GM12878 (cell line): ENCODE results near the gene ANO9. TPM values are rescaled to one million over a fixed set of nuclear protein-coding genes. Genes with fewer than 3 reads are reported as not detected.

Experiments used
- ATAC-seq: fragments of 200-7000 bp; cut with Tn5 transposase; 3 replicates; pipeline ENCODE4 v1.9.1; 2020; ENCODE audit warnings: mild to moderate bottlenecking, moderate library complexity
- BruUV-seq: library from RNA; stranded (reverse); fragments of 400-500 nt; replicated peaks from 2 replicates; lab custom pipeline; 2021; lab: Mats Ljungman, UMichigan
- CTCF ChIA-PET: fragments of 300-600 bp; sonication (Branson Sonifier 250); formaldehyde crosslinking; extraction: SDS; loops from one replicate; lab custom pipeline; 2021; ENCODE audit warnings: inconsistent platforms; lab: Yijun Ruan, JAX
- POLR2A ChIA-PET: fragments of 350-600 bp; formaldehyde crosslinking; extraction: SDS; loops from one replicate; lab custom pipeline; 2021; ENCODE audit warnings: inconsistent platforms; lab: Charles Lee
- RAD21 ChIA-PET: fragments of 300-600 bp; sonication (Branson Sonifier 250); formaldehyde crosslinking; loops from one replicate; lab custom pipeline; 2023; ENCODE audit warnings: antibody characterized with exemption; ENCODE audit not compliant: unreplicated experiment; lab: Charles Lee
- SMC1A ChIA-PET: fragments of 300-600 bp; sonication (Branson Sonifier 250); formaldehyde crosslinking; loops from one replicate; lab custom pipeline; 2023; ENCODE audit not compliant: unreplicated experiment, uncharacterized antibody; lab: Charles Lee
- DNase-seq: peaks from one replicate; pipeline ENCODE4 v3.0.0-alpha.2; 2011; ENCODE audit warnings: low read depth, low spot score
- FAIRE-seq: peaks from 3 replicates; lab custom pipeline; 2011; peaks lifted over from hg19 to GRCh38; lab: Jason Lieb, UNC
- H2AFZ ChIP-seq: 2 replicates; pipeline ENCODE4 v1.6.0; 2011; ENCODE audit warnings: low read depth, low read length, control low read depth; ENCODE audit not compliant: control insufficient read depth
- H3K27ac ChIP-seq: 2 replicates; pipeline ENCODE4 v1.5.1; 2011; ENCODE audit warnings: control low read depth; ENCODE audit not compliant: control insufficient read depth, insufficient read depth
- H3K27me3 ChIP-seq, 2 experiments: replicated peaks in 1 of 2; 2 replicates each; pipeline versions ENCODE4 v1.6.0 to v1.6.1; 2011; ENCODE audit warnings: low read length in 1 of 2; ENCODE audit not compliant: control insufficient read depth in 2 of 2, insufficient read depth in 2 of 2
- H3K36me3 ChIP-seq, 2 experiments: 2 replicates each; pipeline ENCODE4 v1.5.1; 2011; ENCODE audit warnings: low read length in 1 of 2; ENCODE audit not compliant: control insufficient read depth in 2 of 2, insufficient read depth in 2 of 2
- H3K4me1 ChIP-seq: 2 replicates; pipeline ENCODE4 v1.6.1; 2011; ENCODE audit warnings: mild to moderate bottlenecking, low read length, moderate library complexity, mixed read lengths; ENCODE audit not compliant: control insufficient read depth, insufficient read depth
- H3K4me2 ChIP-seq: 2 replicates; pipeline ENCODE4 v1.6.0; 2011; ENCODE audit warnings: control low read depth; ENCODE audit not compliant: control insufficient read depth, insufficient read depth
- H3K4me3 ChIP-seq: fragments of 200-600 bp; sonication (generic); 2 replicates; pipeline ENCODE4 v1.5.1; 2016
- H3K79me2 ChIP-seq: 2 replicates; pipeline ENCODE4 v1.6.0; 2011; ENCODE audit warnings: low read length; ENCODE audit not compliant: control insufficient read depth, insufficient read depth
- H3K9ac ChIP-seq: 2 replicates; pipeline ENCODE4 v1.8.0; 2011; ENCODE audit warnings: low read length, control low read depth, mixed read lengths; ENCODE audit not compliant: control insufficient read depth, insufficient read depth
- H3K9me3 ChIP-seq: replicated peaks from 3 replicates; pipeline ENCODE4 v1.5.1; 2011; ENCODE audit warnings: mild to moderate bottlenecking, low read length; ENCODE audit not compliant: control insufficient read depth, insufficient read depth
- H4K20me1 ChIP-seq: 2 replicates; pipeline ENCODE4 v1.6.0; 2011; ENCODE audit not compliant: control insufficient read depth, insufficient read depth
- CEBPB ChIP-seq, 2 experiments: fragments of 150-350 bp in 1 of 2; IDR thresholded peaks; 2 replicates each; pipeline ENCODE4 v1.6.1; 2012 to 2014; ENCODE audit warnings: low read depth in 2 of 2, low read length in 2 of 2, borderline replicate concordance in 1 of 2, inconsistent platforms in 1 of 2
- CTCF ChIP-seq, 3 experiments: IDR thresholded peaks in 2 of 3; conservative IDR thresholded peaks in 1 of 3; 2 replicates each; pipeline ENCODE4 v1.5.1; 2011; ENCODE audit warnings: low read depth in 3 of 3, low read length in 3 of 3, mild to moderate bottlenecking in 3 of 3, control low read depth in 2 of 3, moderate library complexity in 2 of 3, inconsistent platforms in 1 of 3, mixed read lengths in 1 of 3; ENCODE audit not compliant: control insufficient read depth in 2 of 3, insufficient read depth in 1 of 3; ENCODE audit errors: extremely low read depth in 1 of 3
- KAT2A ChIP-seq: conservative IDR thresholded peaks from 2 replicates; pipeline ENCODE4 v1.6.1; 2011; ENCODE audit warnings: low read depth, low read length; ENCODE audit not compliant: control insufficient read depth
- MEF2A ChIP-seq: IDR thresholded peaks from 2 replicates; pipeline ENCODE4 v1.6.1; 2011; ENCODE audit warnings: low read depth, mild to moderate bottlenecking, low read length, moderate library complexity; ENCODE audit not compliant: insufficient read depth
- SKIL ChIP-seq: fragments of 450-650 bp; IDR thresholded peaks from 2 replicates; pipeline ENCODE4 v1.6.1; 2017; ENCODE audit warnings: mild to moderate bottlenecking, low read depth, inconsistent platforms; ENCODE audit not compliant: poor library complexity, severe bottlenecking
- SREBF1 ChIP-seq: IDR thresholded peaks from 2 replicates; pipeline ENCODE4 v1.6.1; 2012; ENCODE audit warnings: mild to moderate bottlenecking, low read length
- ZBTB33 ChIP-seq: fragments of 450-650 bp; IDR thresholded peaks from 2 replicates; pipeline ENCODE4 v1.6.1; 2017; ENCODE audit warnings: mild to moderate bottlenecking
- WGBS: methylation state at CpG from one replicate; pipeline ENCODE4 v1.1.6; 2016; ENCODE audit warnings: low lambda C conversion rate; ENCODE audit not compliant: insufficient replicate concordance, insufficient coverage; ENCODE audit errors: missing lambda C conversion rate; 5-methylcytosine and 5-hydroxymethylcytosine counted together
- in situ Hi-C: fragments of 300-500 bp; cut with MboI; formaldehyde crosslinking; loops from 9 replicates; pipeline ENCODE4 v1.14.3; 2018; ENCODE audit warnings: mixed read lengths
- intact Hi-C: fragments of 100-400 bp; cut with micrococcal nuclease; formaldehyde crosslinking; loops from one replicate; pipeline ENCODE4 v1.14.2; 2022; ENCODE audit not compliant: unreplicated experiment
- polyA plus RNA-seq, 11 experiments: library from polyadenylated mRNA; depleted of rRNA in 4 of 11; unstranded in 6 of 11; stranded (reverse) in 5 of 11; fragments of >200 nt; fragmentation: Nextera tagmentation in 4 of 11; fragmentation: Illumina TruSeq in 1 of 11; extraction: Ambion mirVana in 4 of 11; extraction: Trizol in 1 of 11; gene quantifications; 1 replicate in 1 of 11; 2 replicates in 10 of 11; pipeline versions ENCODE4 v1.2.1 to v1.2.3, GENCODE V29; 2011 to 2016; ENCODE audit warnings: inconsistent platforms in 2 of 11, missing spikeins in 2 of 11, low read depth in 1 of 11
- total RNA-seq, 4 experiments: library from RNA; depleted of rRNA in 3 of 4; stranded (reverse); fragments of >200 nt in 3 of 4; fragmentation: Illumina TruSeq in 1 of 4; extraction: Trizol in 1 of 4; gene quantifications; 2 replicates each; pipeline versions ENCODE4 v1.2.1 to v1.2.3, GENCODE V29; 2013 to 2021

ANO9 gene
- total and polyA plus RNA-seq, 10 of the 15 experiments (the other 5 are each of a cell fraction or from before 2014, with no cell fraction given): 0.21 to 42.3 (median 12.0) TPM

GRCh38 chr11:396511-396947, 45.3 kb downstream of the ANO9 start:
- POLR2A ChIA-PET: no interaction called here
- H3K9ac ChIP-seq: no peak overlapping the region
- intact Hi-C loops (no loop called here), in situ Hi-C loops (no loop called here)
- H3K79me2 ChIP-seq: no peaks in the 10 kb centered on the region
- H2AFZ ChIP-seq: no peak overlapping the region
- no peaks in the 10 kb centered on the region for H4K20me1 ChIP-seq
- H3K27ac ChIP-seq: no peak overlapping the region
- SMC1A ChIA-PET: interaction anchor here (1.7 kb wide), 1 partner anchor 145 kb away, joined by 5 read pairs; no protein-coding TSS in a partner anchor
- CTCF ChIA-PET: interaction anchor here (0.8 to 1.4 kb wide), 5 partner anchors 52 to 146 kb away, joined by 3 to 10 read pairs (median 3); partner anchors contain the start of gene PTDSS2
- DNase-seq (no peak), ATAC-seq (peak; percentile 75), FAIRE-seq (no peak)
- no peaks in the 10 kb centered on the region for H3K27me3 ChIP-seq
- H3K4me3 ChIP-seq: no peak overlapping the region
- H3K4me1 ChIP-seq: no peaks in the 10 kb centered on the region
- H3K9me3 ChIP-seq: no peaks in the 10 kb centered on the region; the same call in 2 of the 3 replicates
- RAD21 ChIA-PET: interaction anchor here (1.1 to 1.3 kb wide), 2 partner anchors 52 to 129 kb away, joined by 3 to 4 read pairs; no protein-coding TSS in a partner anchor
- peak overlapping the region; percentile 33; the same call in 1 of the 2 replicates for H3K4me2 ChIP-seq
- WGBS: 32% methylated on average over 20 of the region's 23 CpGs
- BruUV-seq: no TSS peak
- no peaks in the 10 kb centered on the region for H3K36me3 ChIP-seq
- TF ChIP-seq MEF2A: no peak
- TF ChIP-seq CEBPB (IDR thresholded peaks at IDR 0.05; ENCODE audit: borderline replicate concordance in 1 of 2, low read depth in 2 of 2, low read length in 2 of 2): no peak
- no peak for TF ChIP-seq ZBTB33
- no peak for TF ChIP-seq SKIL
- no peak for TF ChIP-seq KAT2A
- peak in 2 of 3 experiments; percentile 18 to 28; a peak in 2 of 6 replicates for TF ChIP-seq CTCF (IDR thresholded peaks at IDR 0.05 in 2 of 3, conservative IDR thresholded peaks at IDR 0.05 in 1 of 3; ENCODE audit: control insufficient read depth in 2 of 3, extremely low read depth in 1 of 3, insufficient read depth in 1 of 3, low read depth in 3 of 3, low read length in 3 of 3)
- TF ChIP-seq SREBF1: no peak
